Fibroblast of lung (primary cell): ENCODE data around the gene MICU1. TPM values are rescaled to one million over a fixed set of nuclear protein-coding genes. Genes with fewer than 3 reads are reported as not detected.

Source experiments
- DNase-seq, 2 donors: peaks; one replicate each; pipeline versions ENCODE4 v3.0.0 to v3.0.0-alpha.2; 2010; ENCODE audit warnings: low read depth in 2 of 2
- H2AFZ ChIP-seq: 2 replicates; pipeline ENCODE4 v1.5.1; 2012; ENCODE audit warnings: low read length, control low read depth, inconsistent platforms
- H3K27ac ChIP-seq: 2 replicates; pipeline ENCODE4 v1.5.1; 2011; ENCODE audit warnings: low read length, control low read depth; ENCODE audit not compliant: insufficient read depth
- H3K27me3 ChIP-seq: 2 replicates; pipeline ENCODE4 v1.5.1; 2011; ENCODE audit warnings: mild to moderate bottlenecking, low read length; ENCODE audit not compliant: control insufficient read depth, insufficient read depth
- H3K36me3 ChIP-seq: 2 replicates; pipeline ENCODE4 v1.5.1; 2011; ENCODE audit warnings: low read length; ENCODE audit not compliant: control insufficient read depth, insufficient read depth
- H3K4me1 ChIP-seq: 2 replicates; pipeline ENCODE4 v1.5.1; 2011; ENCODE audit warnings: low read length; ENCODE audit not compliant: control insufficient read depth, insufficient read depth; ENCODE audit errors: extremely low read depth
- H3K4me2 ChIP-seq: 2 replicates; pipeline ENCODE4 v1.5.1; 2011; ENCODE audit warnings: low read length, control low read depth; ENCODE audit not compliant: insufficient read depth; ENCODE audit errors: extremely low read depth
- H3K4me3 ChIP-seq, 4 experiments: fragments of 200-600 bp in 1 of 4; sonication (generic) in 1 of 4; replicated peaks in 1 of 4; 2 replicates each; pipeline ENCODE4 v1.5.1; 2011 to 2016; ENCODE audit warnings: low read length in 4 of 4, low read depth in 3 of 4, mild to moderate bottlenecking in 3 of 4, control low read depth in 2 of 4, inconsistent platforms in 1 of 4, mixed read lengths in 1 of 4; ENCODE audit not compliant: insufficient read depth in 1 of 4; ENCODE audit errors: control extremely low read depth in 1 of 4
- H3K79me2 ChIP-seq: 2 replicates; pipeline ENCODE4 v1.5.1; 2012; ENCODE audit warnings: mild to moderate bottlenecking, low read length, inconsistent platforms; ENCODE audit not compliant: control insufficient read depth, insufficient read depth
- H3K9ac ChIP-seq: 2 replicates; pipeline ENCODE4 v1.5.1; 2011; ENCODE audit warnings: mild to moderate bottlenecking, low read length, control low read depth; ENCODE audit not compliant: insufficient read depth
- H3K9me3 ChIP-seq: 2 replicates; pipeline ENCODE4 v1.5.1; 2012; ENCODE audit warnings: low read depth, low read length; ENCODE audit not compliant: control insufficient read depth, insufficient read depth
- H4K20me1 ChIP-seq: 2 replicates; pipeline ENCODE4 v1.5.1; 2011; ENCODE audit warnings: low read length; ENCODE audit not compliant: control insufficient read depth, insufficient read depth; ENCODE audit errors: extremely low read depth
- CTCF ChIP-seq, 2 donors: IDR thresholded peaks in 1 of 2; conservative IDR thresholded peaks in 1 of 2; 1 replicate in 1 of 2; 2 replicates in 1 of 2; pipeline ENCODE4 v1.5.1; 2011 to 2012; ENCODE audit warnings: low read length in 2 of 2, control low read depth in 1 of 2, inconsistent platforms in 1 of 2, low read depth in 1 of 2, mild to moderate bottlenecking in 1 of 2
- EZH2 ChIP-seq: IDR thresholded peaks from 2 replicates; pipeline ENCODE4 v1.5.1; 2012; ENCODE audit warnings: low read length, control low read depth, mild to moderate bottlenecking; ENCODE audit errors: missing control alignments
- polyA plus RNA-seq, 2 donors: library from polyadenylated mRNA; depleted of rRNA in 1 of 2; stranded (reverse) in 1 of 2; unstranded in 1 of 2; fragments of >200 nt; gene quantifications; 2 replicates each; pipeline ENCODE4 v1.2.1, GENCODE V29; 2011 to 2012; ENCODE audit warnings: missing spikeins in 1 of 2
- total RNA-seq: library from RNA; depleted of rRNA; stranded (reverse); fragments of >200 nt; gene quantifications from 2 replicates; pipeline ENCODE4 v1.2.1, GENCODE V29; 2014

MICU1 gene
- total and polyA plus RNA-seq, 2 donors (not counting 1 experiment from before 2014, with no cell fraction given) = 83.2 to 83.3 TPM

- Histone ChIP-seq H3K4me2 (no peak overlapping the region), H3K9ac (no peak overlapping the region), H3K79me2 (no peaks in the 10 kb centered on the region), H3K27me3 (no peaks in the 10 kb centered on the region), H3K36me3 (peaks cover 18% of the 10 kb centered on the region), H3K27ac (peak overlapping the region; percentile 11), H3K4me1 (peaks cover 39% of the 10 kb centered on the region), H4K20me1 (no peaks in the 10 kb centered on the region), H3K9me3 (no peaks in the 10 kb centered on the region), H2AFZ (no peak overlapping the region), H3K4me3 (no peak overlapping the region)
- no peak for TF ChIP-seq CTCF (conservative IDR thresholded peaks at IDR 0.05 in 1 of 2, IDR thresholded peaks at IDR 0.05 in 1 of 2; ENCODE audit: low read depth in 1 of 2, low read length in 2 of 2)
- TF ChIP-seq EZH2 = no peak
- no peak for DNase-seq
Observed at GRCh38 chr10:72333112-72334015, 292.5 kb downstream of the MICU1 start.

GRCh38 chr10:72332423-72333111 lies 293.3 kb downstream of the MICU1 start:
- Histone ChIP-seq H3K9me3 (no peaks in the 10 kb centered on the region), H3K36me3 (peaks cover 15% of the 10 kb centered on the region), H2AFZ (no peak overlapping the region), H3K9ac (no peak overlapping the region), H3K79me2 (no peaks in the 10 kb centered on the region), H3K27ac (no peak overlapping the region), H3K4me2 (no peak overlapping the region), H3K4me3 (no peak overlapping the region), H4K20me1 (no peaks in the 10 kb centered on the region), H3K4me1 (peaks cover 39% of the 10 kb centered on the region), H3K27me3 (no peaks in the 10 kb centered on the region)
- no peak for DNase-seq
- TF ChIP-seq EZH2 = no peak

GRCh38 chr10:72331575-72332422 lies 294.1 kb downstream of the MICU1 start:
- no peak overlapping the region for H3K4me2 ChIP-seq
- H4K20me1 ChIP-seq = no peaks in the 10 kb centered on the region
- no peaks in the 10 kb centered on the region for H3K79me2 ChIP-seq
- H3K4me1 ChIP-seq = peaks cover 37% of the 10 kb centered on the region
- H3K4me3 ChIP-seq = no peak overlapping the region
- no peaks in the 10 kb centered on the region for H3K27me3 ChIP-seq
- H3K9me3 ChIP-seq = no peaks in the 10 kb centered on the region
- H3K9ac ChIP-seq = no peak overlapping the region
- H2AFZ ChIP-seq = no peak overlapping the region
- peaks cover 14% of the 10 kb centered on the region for H3K36me3 ChIP-seq
- no peak overlapping the region for H3K27ac ChIP-seq
- TF ChIP-seq CTCF (conservative IDR thresholded peaks at IDR 0.05 in 1 of 2, IDR thresholded peaks at IDR 0.05 in 1 of 2; ENCODE audit: low read depth in 1 of 2, low read length in 2 of 2) (peak in 1 of 2 donors; percentile 29), EZH2 (no peak)
- DNase-seq = peak; percentile 88 to 91
